OCI-LY7 (cell line): ENCODE data around the gene NKX1-1. TPM values are rescaled to one million over a fixed set of nuclear protein-coding genes. Genes with fewer than 3 reads are reported as not detected.

Experiments used
- BruUV-seq: library from RNA; stranded (reverse); fragments of 400-500 nt; replicated peaks from 2 replicates; lab custom pipeline; 2021; lab: Mats Ljungman, UMichigan
- CTCF ChIA-PET: fragments of 300-600 bp; sonication (Branson Sonifier 250); formaldehyde crosslinking; loops from one replicate; lab custom pipeline; 2022; ENCODE audit warnings: antibody characterized with exemption; ENCODE audit not compliant: unreplicated experiment; lab: Charles Lee
- POLR2A ChIA-PET: fragments of 300-600 bp; sonication (Branson Sonifier 250); formaldehyde crosslinking; loops from one replicate; lab custom pipeline; 2022; ENCODE audit warnings: antibody characterized with exemption; lab: Charles Lee
- DNase-seq: peaks from one replicate; pipeline ENCODE4 v3.0.0-alpha.2; 2015; ENCODE audit warnings: low spot score
- H2AFZ ChIP-seq: fragments of 200-600 bp; sonication (generic), shearing (Covaris generic); 2 replicates; pipeline ENCODE4 v1.6.1; 2014; ENCODE audit warnings: mild to moderate bottlenecking, antibody characterized with exemption, low read length, moderate library complexity
- H3K27ac ChIP-seq: fragments of 200-600 bp; sonication (generic); 2 replicates; pipeline ENCODE4 v1.5.1; 2014; ENCODE audit warnings: mixed run types, low read depth, mild to moderate bottlenecking, moderate library complexity, low read length, inconsistent platforms; ENCODE audit not compliant: poor library complexity, severe bottlenecking
- H3K36me3 ChIP-seq: fragments of 200-600 bp; sonication (generic); 2 replicates; pipeline ENCODE4 v1.6.1; 2014; ENCODE audit warnings: mild to moderate bottlenecking, antibody characterized with exemption, low read length, moderate library complexity, mixed read lengths; ENCODE audit not compliant: insufficient read depth
- H3K4me1 ChIP-seq: fragments of 200-600 bp; sonication (generic); 2 replicates; pipeline ENCODE4 v1.5.1; 2014; ENCODE audit warnings: mild to moderate bottlenecking, low read length; ENCODE audit not compliant: insufficient read depth, poor library complexity, severe bottlenecking
- H3K4me2 ChIP-seq: fragments of 200-600 bp; sonication (generic); 2 replicates; pipeline ENCODE4 v1.6.1; 2014; ENCODE audit warnings: mild to moderate bottlenecking, low read length
- H3K4me3 ChIP-seq: fragments of 200-600 bp; sonication (generic); 2 replicates; pipeline ENCODE4 v1.5.1; 2014; ENCODE audit warnings: mild to moderate bottlenecking, low read depth, low read length; ENCODE audit not compliant: poor library complexity, severe bottlenecking
- H3K79me2 ChIP-seq: fragments of 200-600 bp; sonication (generic); 2 replicates; pipeline ENCODE4 v1.6.1; 2016; ENCODE audit warnings: low read depth, mild to moderate bottlenecking, low read length, moderate library complexity, mixed read lengths; ENCODE audit not compliant: insufficient read depth
- H3K9me2 ChIP-seq: fragments of 200-600 bp; sonication (generic); 2 replicates; pipeline ENCODE4 v1.6.1; 2016; ENCODE audit warnings: mild to moderate bottlenecking, low read length, mixed read lengths; ENCODE audit not compliant: insufficient read depth
- H3K9me3 ChIP-seq: fragments of 200-600 bp; sonication (generic); 2 replicates; pipeline ENCODE4 v1.6.1; 2014; ENCODE audit warnings: mild to moderate bottlenecking, mixed run types, low read length, mixed read lengths
- H4K20me1 ChIP-seq: fragments of 200-600 bp; sonication (generic); 2 replicates; pipeline ENCODE4 v1.6.1; 2014; ENCODE audit warnings: mild to moderate bottlenecking, antibody characterized with exemption, low read length, moderate library complexity, mixed read lengths; ENCODE audit not compliant: insufficient read depth
- EZH2phosphoT487 ChIP-seq: fragments of 200-600 bp; sonication (generic); IDR thresholded peaks from 2 replicates; pipeline ENCODE4 v1.6.1; 2018; ENCODE audit warnings: low read depth, borderline replicate concordance, mild to moderate bottlenecking, mixed run types, antibody characterized with exemption, low read length, moderate library complexity, mixed read lengths
- intact Hi-C: fragments of 100-400 bp; cut with micrococcal nuclease; formaldehyde crosslinking; loops from one replicate; pipeline ENCODE4 v1.10.0; 2022; ENCODE audit not compliant: unreplicated experiment
- total RNA-seq, 2 experiments: library from RNA; depleted of rRNA in 1 of 2; stranded (reverse); fragments of >200 nt in 1 of 2; shearing (Covaris generic) in 1 of 2; gene quantifications; 2 replicates each; pipeline ENCODE4 v1.2.3, GENCODE V29; 2014 to 2022
- TF ChIP-seq, protein P1 (sequence below): fragments of 200-600 bp; sonication (generic); conservative IDR thresholded peaks from 2 replicates; pipeline ENCODE4 v1.5.1; 2014; ENCODE audit warnings: mild to moderate bottlenecking, antibody characterized with exemption, low read length, moderate library complexity, mixed read lengths

NKX1-1 gene
- total RNA-seq, 2 experiments from 2014 or later: not detected

DNA sequence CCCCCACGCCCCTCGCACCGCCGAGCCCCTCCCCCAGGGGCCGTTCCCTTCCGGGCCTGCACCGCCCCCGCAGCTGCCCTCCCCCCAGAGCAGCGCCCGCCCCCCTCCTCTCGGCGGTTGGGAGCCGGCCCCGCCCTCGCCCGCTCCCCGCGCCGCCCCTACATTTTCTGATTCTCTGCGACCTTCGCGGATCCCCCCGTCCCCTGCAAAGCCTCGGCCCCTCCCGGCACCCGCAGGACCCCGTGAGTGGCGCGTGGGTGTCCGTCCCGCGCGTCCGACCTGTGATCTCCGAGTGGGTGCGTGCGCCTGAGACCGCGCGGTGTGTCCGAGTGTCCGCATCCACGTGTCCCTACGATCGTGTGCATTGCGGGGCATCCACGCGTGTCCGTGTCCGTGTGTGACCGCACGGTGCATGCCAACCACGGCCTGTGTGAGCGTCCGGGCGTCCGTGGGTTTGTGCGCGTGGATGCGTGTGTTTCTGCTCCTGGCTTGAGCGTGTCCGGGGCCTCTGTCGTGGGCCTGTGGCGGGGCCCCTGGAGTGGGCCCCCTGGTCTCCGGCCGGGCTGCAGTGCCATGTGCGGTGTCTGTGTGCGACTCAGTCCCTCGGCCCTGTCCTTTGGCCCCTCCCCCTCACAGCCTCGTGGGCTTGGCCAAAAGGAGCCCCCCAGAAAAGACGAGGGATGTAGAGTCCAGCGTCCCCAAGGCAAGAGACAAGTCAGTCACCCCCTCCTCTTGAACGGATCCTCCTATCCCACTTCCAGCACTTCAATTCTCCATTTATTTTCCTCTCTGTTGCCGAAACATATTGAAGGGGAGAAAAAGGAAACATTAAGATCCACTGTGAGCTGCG is 8.8 kb upstream of the NKX1-1 start:
- DNase-seq: no peak
- H2AFZ ChIP-seq: no peak overlapping the region
- H3K4me2 ChIP-seq: no peak overlapping the region
- intact Hi-C loops: no loop called here
- TF ChIP-seq, protein P1, sequence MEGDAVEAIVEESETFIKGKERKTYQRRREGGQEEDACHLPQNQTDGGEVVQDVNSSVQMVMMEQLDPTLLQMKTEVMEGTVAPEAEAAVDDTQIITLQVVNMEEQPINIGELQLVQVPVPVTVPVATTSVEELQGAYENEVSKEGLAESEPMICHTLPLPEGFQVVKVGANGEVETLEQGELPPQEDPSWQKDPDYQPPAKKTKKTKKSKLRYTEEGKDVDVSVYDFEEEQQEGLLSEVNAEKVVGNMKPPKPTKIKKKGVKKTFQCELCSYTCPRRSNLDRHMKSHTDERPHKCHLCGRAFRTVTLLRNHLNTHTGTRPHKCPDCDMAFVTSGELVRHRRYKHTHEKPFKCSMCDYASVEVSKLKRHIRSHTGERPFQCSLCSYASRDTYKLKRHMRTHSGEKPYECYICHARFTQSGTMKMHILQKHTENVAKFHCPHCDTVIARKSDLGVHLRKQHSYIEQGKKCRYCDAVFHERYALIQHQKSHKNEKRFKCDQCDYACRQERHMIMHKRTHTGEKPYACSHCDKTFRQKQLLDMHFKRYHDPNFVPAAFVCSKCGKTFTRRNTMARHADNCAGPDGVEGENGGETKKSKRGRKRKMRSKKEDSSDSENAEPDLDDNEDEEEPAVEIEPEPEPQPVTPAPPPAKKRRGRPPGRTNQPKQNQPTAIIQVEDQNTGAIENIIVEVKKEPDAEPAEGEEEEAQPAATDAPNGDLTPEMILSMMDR: no peak
- no peak for TF ChIP-seq EZH2phosphoT487
- no TSS peak for BruUV-seq
- no peaks in the 10 kb centered on the region for H3K4me1 ChIP-seq
- H3K27ac ChIP-seq: no peak overlapping the region
- ChIA-PET CTCF (no interaction called here), POLR2A (no interaction called here)
- H4K20me1 ChIP-seq: no peaks in the 10 kb centered on the region
- no peaks in the 10 kb centered on the region for H3K9me2 ChIP-seq
- no peaks in the 10 kb centered on the region for H3K36me3 ChIP-seq
- H3K79me2 ChIP-seq: no peaks in the 10 kb centered on the region
- no peak overlapping the region for H3K4me3 ChIP-seq
- H3K9me3 ChIP-seq: no peaks in the 10 kb centered on the region

DNA sequence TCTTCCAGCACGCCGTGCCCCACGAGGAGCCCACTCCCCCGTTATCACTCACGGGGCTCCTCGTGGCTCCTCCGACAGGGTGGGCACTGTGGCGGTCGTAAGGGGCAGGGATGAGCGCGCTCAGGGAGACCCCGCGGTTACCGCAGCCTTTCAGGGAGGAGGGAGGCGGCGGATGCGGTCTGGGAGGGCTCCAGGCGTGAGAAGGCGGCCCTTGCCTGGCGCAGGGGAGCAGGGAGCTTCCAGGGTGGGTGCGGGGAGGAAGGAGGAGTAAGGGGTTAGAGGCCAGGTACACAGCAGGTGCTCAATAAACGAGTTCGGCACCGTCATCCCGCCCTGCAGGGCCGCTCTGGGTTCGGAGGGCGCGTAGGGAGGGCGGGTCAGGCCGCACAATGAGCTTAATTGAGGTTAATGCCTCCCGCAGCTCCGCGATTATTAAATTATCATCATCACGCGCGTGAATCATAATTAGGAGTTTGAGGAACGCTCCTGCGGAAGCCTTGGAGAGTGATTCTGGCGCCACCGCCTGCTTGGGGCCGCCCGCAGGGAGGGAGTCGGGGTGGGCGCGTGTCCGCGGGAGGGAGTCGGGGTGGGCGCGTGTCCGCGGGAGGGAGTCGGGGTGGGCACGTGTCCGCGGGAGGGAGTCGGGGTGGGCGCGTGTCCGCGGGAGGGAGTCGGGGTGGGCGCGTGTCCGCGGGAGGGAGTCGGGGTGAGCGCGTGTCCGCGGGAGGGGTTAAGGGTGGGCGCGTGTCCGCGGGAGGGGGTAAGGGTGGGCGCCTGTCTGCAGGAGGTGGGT is 7.6 kb upstream of the NKX1-1 start:
- Histone ChIP-seq H3K27ac (no peak overlapping the region), H4K20me1 (no peaks in the 10 kb centered on the region), H3K9me2 (no peaks in the 10 kb centered on the region), H3K4me2 (no peak overlapping the region), H3K36me3 (no peaks in the 10 kb centered on the region), H3K4me1 (no peaks in the 10 kb centered on the region), H3K4me3 (no peak overlapping the region), H3K9me3 (no peaks in the 10 kb centered on the region), H2AFZ (no peak overlapping the region), H3K79me2 (no peaks in the 10 kb centered on the region)
- POLR2A ChIA-PET: no interaction called here
- CTCF ChIA-PET: no interaction called here
- TF ChIP-seq, protein P1: no peak
- no peak for TF ChIP-seq EZH2phosphoT487
- no TSS peak for BruUV-seq
- intact Hi-C loops: no loop called here
- DNase-seq: no peak
